Stimulated activated CD4-positive, alpha-beta T cell treated with anti-CD3 and anti-CD28 coated beads, Interleukin-2, amount 100 ng/mL, for 48 hours (primary cell): ENCODE results near the gene EGR1.

Experiments
- DNase-seq, 2 donors: peaks; one replicate each; pipeline ENCODE4 v3.0.0-alpha.2; 2020

Gene EGR1

GRCh38 chr5:138453590-138453989 is 11.7 kb upstream of the EGR1 start:
- DNase-seq = no peak

- DNase-seq = no peak
Measured at GRCh38 chr5:138454121-138454520, 11.2 kb upstream of the EGR1 start.

GRCh38 chr5:138455232-138455930 is 9.9 kb upstream of the EGR1 start:
- no peak for DNase-seq

- no peak for DNase-seq
Measured at GRCh38 chr5:138457531-138458275, 7.6 kb upstream of the EGR1 start.

GRCh38 chr5:138458384-138458783 is 6.9 kb upstream of the EGR1 start:
- no peak for DNase-seq

GRCh38 chr5:138458856-138459255 is 6.4 kb upstream of the EGR1 start:
- no peak for DNase-seq

- DNase-seq = peak; percentile 76 to 79
Measured at GRCh38 chr5:138459311-138459933, 5.9 kb upstream of the EGR1 start.

- DNase-seq = no peak
Measured at GRCh38 chr5:138460032-138460693, 5.1 kb upstream of the EGR1 start.

GRCh38 chr5:138461343-138462125 is 3.7 kb upstream of the EGR1 start:
- no peak for DNase-seq

- no peak for DNase-seq
Measured at GRCh38 chr5:138463419-138464007, 1.8 kb upstream of the EGR1 start.

GRCh38 chr5:138464008-138464387 is 1.3 kb upstream of the EGR1 start:
- DNase-seq = peak; percentile 93 to 95

GRCh38 chr5:138464388-138465260 is 655 bp upstream of the EGR1 start:
- peak; percentile 92 to 96 for DNase-seq

- DNase-seq = no peak
Measured at GRCh38 chr5:138466125-138466899, 1.0 kb downstream of the EGR1 start.

GRCh38 chr5:138466900-138467710 is 1.8 kb downstream of the EGR1 start:
- DNase-seq = no peak

GRCh38 chr5:138467711-138468132 is 2.4 kb downstream of the EGR1 start:
- no peak for DNase-seq

- DNase-seq = no peak
Measured at GRCh38 chr5:138468133-138468965, 3.1 kb downstream of the EGR1 start.

- no peak for DNase-seq
Measured at GRCh38 chr5:138468966-138469539, 3.8 kb downstream of the EGR1 start.
